A549 (cell line): ENCODE data around the gene TMUB2. TPM values are rescaled to one million over a fixed set of nuclear protein-coding genes. Genes with fewer than 3 reads are reported as not detected.

Experiments used
- ATAC-seq, 2 experiments: fragments of 200-7000 bp in 1 of 2; fragments of >200 bp in 1 of 2; cut with Nextera tagmentation in 1 of 2; cut with Tn5 transposase in 1 of 2; 3 replicates each; pipeline versions ENCODE4 v1.8.0 to v1.9.1; 2018 to 2020; ENCODE audit warnings: mild to moderate bottlenecking in 1 of 2, moderate library complexity in 1 of 2
- CTCF ChIA-PET: fragments of 300-600 bp; sonication (Branson Sonifier 250); formaldehyde crosslinking; extraction: SDS; loops from one replicate; lab custom pipeline; 2021; ENCODE audit warnings: antibody characterized with exemption, inconsistent platforms; lab: Yijun Ruan, JAX
- POLR2A ChIA-PET: fragments of 350-600 bp; formaldehyde crosslinking; extraction: SDS; loops from one replicate; lab custom pipeline; 2021; ENCODE audit warnings: antibody characterized with exemption, inconsistent platforms; lab: Yijun Ruan, JAX
- DNase-seq, 2 experiments: peaks; one replicate each; pipeline versions ENCODE4 v3.0.0 to v3.0.0-alpha.2; 2011 to 2016; ENCODE audit warnings: low read depth in 1 of 2, low spot score in 1 of 2
- FAIRE-seq: peaks from 2 replicates; lab custom pipeline; 2011; peaks lifted over from hg19 to GRCh38; lab: Jason Lieb, UNC
- H3K27ac ChIP-seq, 2 experiments: fragments of >200 bp; sonication (Bioruptor Twin); formaldehyde crosslinking; 3 replicates each; pipeline ENCODE4 v1.5.1; 2016 to 2017
- H3K4me1 ChIP-seq: fragments of >200 bp; sonication (Bioruptor Twin); formaldehyde crosslinking; 3 replicates; pipeline ENCODE4 v1.6.1; 2016
- H3K4me2 ChIP-seq: fragments of >200 bp; sonication (Bioruptor Twin); formaldehyde crosslinking; 3 replicates; pipeline ENCODE4 v1.6.1; 2016
- H3K4me3 ChIP-seq: fragments of >200 bp; sonication (Bioruptor Twin); formaldehyde crosslinking; 3 replicates; pipeline ENCODE4 v1.5.1; 2016
- H3K9me3 ChIP-seq: fragments of >200 bp; sonication (Bioruptor Twin); formaldehyde crosslinking; 3 replicates; pipeline ENCODE4 v1.6.1; 2016
- CBX2 ChIP-seq: fragments of 200-600 bp; sonication (generic); IDR thresholded peaks from 2 replicates; pipeline ENCODE4 v1.6.1; 2016; ENCODE audit warnings: low read depth, mild to moderate bottlenecking, borderline replicate concordance
- EHMT2 ChIP-seq: fragments of 200-600 bp; sonication (generic); IDR thresholded peaks from 2 replicates; pipeline ENCODE4 v1.6.1; 2016; ENCODE audit warnings: antibody characterized with exemption, low read depth, mild to moderate bottlenecking, moderate library complexity
- FOSB ChIP-seq: fragments of 250-450 bp; sonication (Bioruptor Pico); IDR thresholded peaks from 2 replicates; pipeline ENCODE4 v1.5.0; 2020; ENCODE audit warnings: mild to moderate bottlenecking, moderate library complexity
- FOSL2 ChIP-seq, 2 experiments: fragments of 450-650 bp in 1 of 2; fragments of >200 bp in 1 of 2; sonication (Bioruptor Twin) in 1 of 2; formaldehyde crosslinking; IDR thresholded peaks; 2 replicates each; pipeline versions ENCODE4 v1.5.0 to v1.6.1; 2016 to 2020; ENCODE audit warnings: mild to moderate bottlenecking in 1 of 2, moderate library complexity in 1 of 2
- HDAC2 ChIP-seq: fragments of 200-600 bp; sonication (generic); IDR thresholded peaks from 2 replicates; pipeline ENCODE4 v1.6.1; 2016
- HEYL ChIP-seq: fragments of 250-450 bp; sonication (Bioruptor Pico); IDR thresholded peaks from 2 replicates; pipeline ENCODE4 v1.8.0; 2021; ENCODE audit warnings: mild to moderate bottlenecking, moderate library complexity
- HOXA7 ChIP-seq: fragments of 250-450 bp; sonication (Bioruptor Pico); IDR thresholded peaks from 2 replicates; pipeline ENCODE4 v1.5.0; 2020; ENCODE audit warnings: mild to moderate bottlenecking, moderate library complexity
- HOXB13 ChIP-seq: fragments of 250-450 bp; sonication (Bioruptor Pico); IDR thresholded peaks from 2 replicates; pipeline ENCODE4 v1.5.0; 2020; ENCODE audit warnings: low read depth, mild to moderate bottlenecking, moderate library complexity
- JUN ChIP-seq, 2 experiments: fragments of >200 bp; sonication (Bioruptor Twin); formaldehyde crosslinking; IDR thresholded peaks; 2 replicates in 1 of 2; 3 replicates in 1 of 2; pipeline ENCODE4 v1.6.1; 2016 to 2017
- MAFK ChIP-seq: fragments of 450-650 bp; IDR thresholded peaks from 2 replicates; pipeline ENCODE4 v1.6.1; 2014; ENCODE audit not compliant: partially characterized antibody
- MYC ChIP-seq: IDR thresholded peaks from 2 replicates; pipeline ENCODE4 v1.6.1; 2012; ENCODE audit warnings: mild to moderate bottlenecking, inconsistent platforms, low read length, improper control_type of control experiment, borderline replicate concordance
- PHF8 ChIP-seq: fragments of 200-600 bp; sonication (generic); IDR thresholded peaks from 2 replicates; pipeline ENCODE4 v1.6.1; 2016; ENCODE audit warnings: low read depth, mild to moderate bottlenecking, antibody characterized with exemption, moderate library complexity, borderline replicate concordance
- POLR2A ChIP-seq: IDR thresholded peaks from 2 replicates; pipeline ENCODE4 v1.6.1; 2012; ENCODE audit warnings: mild to moderate bottlenecking, low read length
- RFX5 ChIP-seq: fragments of 450-650 bp; IDR thresholded peaks from 2 replicates; pipeline ENCODE4 v1.7.1; 2014; ENCODE audit warnings: antibody characterized with exemption, mild to moderate bottlenecking, moderate library complexity
- RNF2 ChIP-seq: fragments of 200-600 bp; sonication (generic); IDR thresholded peaks from 2 replicates; pipeline ENCODE4 v1.6.1; 2016; ENCODE audit warnings: low read depth, mild to moderate bottlenecking, antibody characterized with exemption, moderate library complexity, borderline replicate concordance
- TFCP2L1 ChIP-seq: fragments of 250-450 bp; sonication (Bioruptor Pico); IDR thresholded peaks from 2 replicates; pipeline ENCODE4 v1.5.0; 2021; ENCODE audit warnings: mild to moderate bottlenecking
- TP53 ChIP-seq: fragments of 250-450 bp; sonication (Bioruptor Pico); IDR thresholded peaks from 2 replicates; pipeline ENCODE4 v1.5.0; 2021; ENCODE audit warnings: mild to moderate bottlenecking, moderate library complexity
- WGBS: methylation state at CpG from one replicate; pipeline ENCODE4 v1.1.6; 2017; ENCODE audit errors: missing lambda C conversion rate; 5-methylcytosine and 5-hydroxymethylcytosine counted together
- polyA plus RNA-seq, 4 experiments: library from polyadenylated mRNA; depleted of rRNA in 3 of 4; stranded (reverse); fragments of >200 nt; fragmentation: RNase III in 1 of 4; extraction: RNeasy Plus Mini Kit Qiagen cat#74134 plus additional on column Dnase treatment in 1 of 4; gene quantifications; 2 replicates in 3 of 4; 3 replicates in 1 of 4; pipeline ENCODE4 v1.2.3, GENCODE V29; 2011 to 2017
- TF ChIP-seq, protein P1 (sequence below): IDR thresholded peaks from 2 replicates; pipeline ENCODE4 v1.6.1; 2012
- TF ChIP-seq, protein P2 (sequence below): IDR thresholded peaks from 2 replicates; pipeline ENCODE4 v1.6.1; 2012
- TF ChIP-seq, protein P3 (sequence below): fragments of 450-650 bp; IDR thresholded peaks from 2 replicates; pipeline ENCODE4 v1.6.1; 2014; ENCODE audit warnings: antibody characterized with exemption
- TF ChIP-seq, protein P4 (sequence below): fragments of >200 bp; sonication (Bioruptor Twin); formaldehyde crosslinking; IDR thresholded peaks from 3 replicates; pipeline ENCODE4 v1.5.1; 2016
- TF ChIP-seq, protein P5 (sequence below): IDR thresholded peaks from 2 replicates; pipeline ENCODE4 v1.6.1; 2012; ENCODE audit warnings: low read depth, borderline replicate concordance

Gene TMUB2
- polyA plus RNA-seq, 2 of the 4 experiments (the other 2 are of a cell fraction) = 36.2 to 42.0 TPM

DNA sequence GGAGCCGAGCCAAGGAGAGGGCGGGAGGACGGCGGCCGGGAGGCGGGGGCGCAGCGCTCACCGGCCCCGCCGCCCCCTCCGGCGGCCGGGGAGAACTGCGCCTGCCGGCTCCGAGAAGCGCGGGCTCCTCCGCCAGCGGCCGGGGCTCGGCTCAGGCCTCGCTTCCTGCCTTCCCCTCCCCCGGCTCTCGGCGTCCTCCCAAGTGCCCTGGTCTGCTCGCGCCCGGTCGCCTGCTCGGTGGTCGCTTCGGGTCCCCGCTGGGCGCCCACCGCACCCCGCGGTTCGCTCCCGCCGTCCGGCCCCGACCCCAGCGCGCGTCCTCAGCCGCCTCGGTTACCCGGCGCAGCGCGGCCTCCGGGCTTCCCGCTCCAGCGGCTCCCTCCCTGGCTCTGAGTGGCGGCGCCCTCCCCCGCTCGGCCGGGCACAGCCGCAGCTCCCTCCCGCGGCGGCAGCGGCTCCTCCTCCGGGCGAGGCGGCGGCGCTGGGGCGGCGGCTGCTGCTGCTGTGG is 32.4 kb downstream of the TMUB2 start (continued):
- TF ChIP-seq JUN (IDR thresholded peaks at IDR 0.05) = no peak
- no peak for TF ChIP-seq TFCP2L1
- no peak for TF ChIP-seq HOXA7 (CRISPR knock-in tag)
- no peak for TF ChIP-seq FOSB (CRISPR knock-in tag)
- peak; percentile 38; the same call in 1 of the 2 replicates for TF ChIP-seq PHF8
- no peak for TF ChIP-seq CBX2
- TF ChIP-seq TP53 (CRISPR knock-in tag) = peak; percentile 58; the same call in 1 of the 2 replicates
- no peak for TF ChIP-seq MYC
- TF ChIP-seq HOXB13 (CRISPR knock-in tag) = no peak

DNA sequence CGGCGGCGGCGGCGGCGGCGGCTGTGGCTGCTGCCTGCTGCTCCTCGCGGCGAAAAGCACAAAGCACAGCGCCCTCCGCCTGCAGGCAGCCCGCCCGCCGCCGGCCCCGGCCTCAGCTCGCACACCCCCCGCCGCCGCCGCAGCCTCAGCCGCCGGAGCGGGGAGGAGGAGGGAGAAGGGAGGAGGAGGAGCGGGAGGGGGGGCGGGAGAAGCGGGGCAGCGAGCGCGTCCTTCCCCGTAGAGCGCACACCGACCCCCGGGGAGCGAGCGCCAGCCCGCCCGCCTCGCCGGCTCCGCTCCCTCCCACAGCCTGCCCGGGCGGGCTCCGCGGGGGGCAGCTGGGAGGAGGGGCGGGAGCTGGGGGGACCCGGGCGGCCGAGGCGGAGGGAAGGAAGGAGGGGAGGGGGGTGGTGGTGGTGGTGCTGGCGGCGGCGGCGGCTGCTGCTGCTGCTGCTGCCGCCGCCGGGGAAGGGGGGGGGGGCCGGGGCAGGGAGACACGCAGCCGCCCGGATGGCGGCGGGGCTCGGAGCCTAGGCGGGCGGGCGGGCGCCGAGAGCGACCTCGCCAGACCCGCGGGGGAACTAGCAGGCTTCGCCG is 32.9 kb downstream of the TMUB2 start, which contains the start of gene UBTF:
UBTF (minus strand) TSS at position 60 of the 597 bp plus-strand sequence. CDS start 1,446 bp downstream, outside the sequence.
- Histone ChIP-seq H3K4me2 (peak within 1 kb of the TSS; percentile 86), H3K9me3 (no peaks in the 10 kb centered on the region), H3K27ac (peak within 1 kb of the TSS; percentile 97 to 99), H3K4me3 (peak within 1 kb of the TSS; percentile 89), H3K4me1 (peaks cover 29% of the 10 kb centered on the region)
- TF ChIP-seq JUN (IDR thresholded peaks at IDR 0.05) = peak; percentile 44 to 87; a peak in 4 of 5 replicates
- TF ChIP-seq FOSL2 (IDR thresholded peaks at IDR 0.05) = no peak
- TF ChIP-seq FOSL2 (CRISPR knock-in tag; IDR thresholded peaks at IDR 0.05) = no peak
- peak; percentile 24; the same call in 1 of the 2 replicates for TF ChIP-seq POLR2A
- ChIA-PET POLR2A (interaction anchor here (0.5 to 1.7 kb wide), 14 partner anchors 10 to 292 kb away, joined by 3 to 7 read pairs (median 4); partner anchors contain the start of genes ATXN7L3, FAM171A2, SLC25A39 and TMUB2), CTCF (interaction anchor here (0.5 to 11.1 kb wide), 13 partner anchors 9 to 372 kb away, joined by 3 to 135 read pairs (median 4); partner anchors contain the start of gene GRN)
- ATAC-seq = peak; percentile 3 to 23
- FAIRE-seq = no peak
- peak in 1 of 2 experiments; percentile 78 for DNase-seq
- no CpG with 5 or more reads among the region's 76 CpGs for WGBS

DNA sequence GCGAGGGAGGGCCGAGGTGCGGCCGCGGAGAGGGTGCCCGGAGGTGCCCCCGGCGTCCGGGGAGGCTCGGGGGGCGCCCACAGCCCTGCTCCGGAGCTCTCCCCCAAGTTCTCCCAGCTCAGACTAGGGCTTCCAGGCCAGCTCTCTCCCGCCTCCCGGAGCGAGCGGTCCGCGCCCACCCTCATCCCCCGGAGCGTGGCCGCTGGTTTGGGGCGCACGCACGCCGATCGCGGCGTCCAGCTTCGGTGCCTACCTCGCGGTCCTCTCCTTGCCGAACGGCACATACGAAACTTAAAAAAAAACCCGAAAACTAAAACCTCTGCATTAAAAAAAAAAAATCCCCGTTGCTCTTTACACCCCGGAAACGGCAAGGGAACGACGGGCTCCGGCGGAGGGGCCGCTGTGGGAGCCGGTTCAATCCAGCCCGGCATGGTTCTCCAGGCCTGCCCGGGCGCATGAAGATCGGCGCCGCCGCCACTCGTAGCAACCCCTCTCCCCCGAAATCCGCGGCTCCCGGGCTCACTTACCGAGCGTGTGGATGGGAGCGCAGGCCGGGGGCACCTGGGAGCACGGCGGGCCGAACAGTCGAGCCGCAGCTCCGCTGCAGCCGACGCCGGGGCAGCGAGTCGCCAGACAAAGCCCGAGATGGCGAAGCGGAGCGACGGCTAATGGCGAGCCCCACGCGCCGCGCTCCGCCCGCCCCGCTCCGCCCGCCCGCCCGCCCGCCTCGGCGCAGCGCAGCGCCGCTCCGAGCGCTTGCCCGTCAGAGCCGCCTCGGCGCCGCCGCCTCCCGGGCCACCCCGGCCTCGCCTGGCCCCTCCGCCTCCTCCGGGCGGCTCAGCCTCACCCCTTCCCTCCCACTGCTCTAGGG is 33.7 kb downstream of the TMUB2 start:
- Histone ChIP-seq H3K4me2 (peak overlapping the region; percentile 86), H3K4me3 (peak overlapping the region; percentile 89), H3K27ac (peak overlapping the region; percentile 97 to 99), H3K9me3 (no peaks in the 10 kb centered on the region), H3K4me1 (peaks cover 29% of the 10 kb centered on the region)
- CTCF ChIA-PET = interaction anchor here (0.8 to 11.1 kb wide), 21 partner anchors 7 to 303 kb away, joined by 3 to 135 read pairs (median 5); partner anchors contain the start of genes GRN and SLC25A39
- under 1% methylated on average over 90 of the region's 108 CpGs for WGBS
- FAIRE-seq (no peak), ATAC-seq (peak; percentile 22 to 43), DNase-seq (peak in 1 of 2 experiments; percentile 64)
- POLR2A ChIA-PET = interaction anchor here (0.5 to 2.2 kb wide), 20 partner anchors 9 to 291 kb away, joined by 3 to 13 read pairs (median 4); partner anchors contain the start of genes FAM171A2, SLC25A39 and TMUB2
- TF ChIP-seq, protein P1, sequence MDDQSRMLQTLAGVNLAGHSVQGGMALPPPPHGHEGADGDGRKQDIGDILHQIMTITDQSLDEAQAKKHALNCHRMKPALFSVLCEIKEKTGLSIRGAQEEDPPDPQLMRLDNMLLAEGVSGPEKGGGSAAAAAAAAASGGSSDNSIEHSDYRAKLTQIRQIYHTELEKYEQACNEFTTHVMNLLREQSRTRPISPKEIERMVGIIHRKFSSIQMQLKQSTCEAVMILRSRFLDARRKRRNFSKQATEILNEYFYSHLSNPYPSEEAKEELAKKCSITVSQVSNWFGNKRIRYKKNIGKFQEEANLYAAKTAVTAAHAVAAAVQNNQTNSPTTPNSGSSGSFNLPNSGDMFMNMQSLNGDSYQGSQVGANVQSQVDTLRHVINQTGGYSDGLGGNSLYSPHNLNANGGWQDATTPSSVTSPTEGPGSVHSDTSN = peak; percentile 46
- TF ChIP-seq RFX5 (no peak), EHMT2 (no peak), HEYL (CRISPR knock-in tag) (no peak), FOSL2 (IDR thresholded peaks at IDR 0.05) (no peak), FOSL2 (CRISPR knock-in tag; IDR thresholded peaks at IDR 0.05) (no peak), TFCP2L1 (no peak), HOXA7 (CRISPR knock-in tag) (no peak), RNF2 (peak; percentile 86; the same call in 1 of the 2 replicates), MAFK (no peak), JUN (IDR thresholded peaks at IDR 0.05) (peak; percentile 6 to 56; a peak in 3 of 5 replicates), POLR2A (peak; percentile 50), HDAC2 (peak; percentile 85)
- TF ChIP-seq, protein P2, sequence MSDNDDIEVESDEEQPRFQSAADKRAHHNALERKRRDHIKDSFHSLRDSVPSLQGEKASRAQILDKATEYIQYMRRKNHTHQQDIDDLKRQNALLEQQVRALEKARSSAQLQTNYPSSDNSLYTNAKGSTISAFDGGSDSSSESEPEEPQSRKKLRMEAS = peak; percentile 70
- TF ChIP-seq, protein P3, sequence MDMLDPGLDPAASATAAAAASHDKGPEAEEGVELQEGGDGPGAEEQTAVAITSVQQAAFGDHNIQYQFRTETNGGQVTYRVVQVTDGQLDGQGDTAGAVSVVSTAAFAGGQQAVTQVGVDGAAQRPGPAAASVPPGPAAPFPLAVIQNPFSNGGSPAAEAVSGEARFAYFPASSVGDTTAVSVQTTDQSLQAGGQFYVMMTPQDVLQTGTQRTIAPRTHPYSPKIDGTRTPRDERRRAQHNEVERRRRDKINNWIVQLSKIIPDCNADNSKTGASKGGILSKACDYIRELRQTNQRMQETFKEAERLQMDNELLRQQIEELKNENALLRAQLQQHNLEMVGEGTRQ = no peak
- TF ChIP-seq, protein P4, sequence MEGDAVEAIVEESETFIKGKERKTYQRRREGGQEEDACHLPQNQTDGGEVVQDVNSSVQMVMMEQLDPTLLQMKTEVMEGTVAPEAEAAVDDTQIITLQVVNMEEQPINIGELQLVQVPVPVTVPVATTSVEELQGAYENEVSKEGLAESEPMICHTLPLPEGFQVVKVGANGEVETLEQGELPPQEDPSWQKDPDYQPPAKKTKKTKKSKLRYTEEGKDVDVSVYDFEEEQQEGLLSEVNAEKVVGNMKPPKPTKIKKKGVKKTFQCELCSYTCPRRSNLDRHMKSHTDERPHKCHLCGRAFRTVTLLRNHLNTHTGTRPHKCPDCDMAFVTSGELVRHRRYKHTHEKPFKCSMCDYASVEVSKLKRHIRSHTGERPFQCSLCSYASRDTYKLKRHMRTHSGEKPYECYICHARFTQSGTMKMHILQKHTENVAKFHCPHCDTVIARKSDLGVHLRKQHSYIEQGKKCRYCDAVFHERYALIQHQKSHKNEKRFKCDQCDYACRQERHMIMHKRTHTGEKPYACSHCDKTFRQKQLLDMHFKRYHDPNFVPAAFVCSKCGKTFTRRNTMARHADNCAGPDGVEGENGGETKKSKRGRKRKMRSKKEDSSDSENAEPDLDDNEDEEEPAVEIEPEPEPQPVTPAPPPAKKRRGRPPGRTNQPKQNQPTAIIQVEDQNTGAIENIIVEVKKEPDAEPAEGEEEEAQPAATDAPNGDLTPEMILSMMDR = 0 out of 3 replicates have a peak, but pooled peaks have one; percentile 18
- TF ChIP-seq, protein P5, sequence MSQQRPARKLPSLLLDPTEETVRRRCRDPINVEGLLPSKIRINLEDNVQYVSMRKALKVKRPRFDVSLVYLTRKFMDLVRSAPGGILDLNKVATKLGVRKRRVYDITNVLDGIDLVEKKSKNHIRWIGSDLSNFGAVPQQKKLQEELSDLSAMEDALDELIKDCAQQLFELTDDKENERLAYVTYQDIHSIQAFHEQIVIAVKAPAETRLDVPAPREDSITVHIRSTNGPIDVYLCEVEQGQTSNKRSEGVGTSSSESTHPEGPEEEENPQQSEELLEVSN = no peak; the same call in 1 of the 2 replicates
